HCT116 (cell line): ENCODE data around the gene CTTNBP2NL. TPM values are rescaled to one million over a fixed set of nuclear protein-coding genes. Genes with fewer than 3 reads are reported as not detected.

Experiments used
- ATAC-seq: fragments of 200-7000 bp; cut with Tn5 transposase; 2 replicates; pipeline ENCODE4 v1.9.1; 2020; ENCODE audit warnings: mild to moderate bottlenecking, moderate library complexity
- BruUV-seq: library from RNA; stranded (reverse); fragments of 400-500 nt; replicated peaks from 2 replicates; lab custom pipeline; 2021; lab: Mats Ljungman, UMichigan
- CTCF ChIA-PET: fragments of 300-600 bp; sonication (Branson Sonifier 250); formaldehyde crosslinking; loops from one replicate; lab custom pipeline; 2021; ENCODE audit warnings: antibody characterized with exemption; lab: Charles Lee
- POLR2A ChIA-PET: fragments of 300-600, 350-600 bp; sonication (Branson Sonifier 250); formaldehyde crosslinking; loops from one replicate; lab custom pipeline; 2021; ENCODE audit warnings: antibody characterized with exemption; lab: Charles Lee
- RAD21 ChIA-PET, 2 experiments: fragments of 300-600 bp; sonication (Branson Sonifier 250); formaldehyde crosslinking; loops; one replicate each; lab custom pipeline; 2023; ENCODE audit warnings: low total read pairs in 2 of 2; ENCODE audit not compliant: uncharacterized antibody in 2 of 2, unreplicated experiment in 2 of 2, low non-redundant PET in 1 of 2; lab: Charles Lee
- DNase-seq: peaks from one replicate; pipeline ENCODE4 v3.0.0-alpha.2; 2010; ENCODE audit warnings: low read depth, low spot score
- H2AFZ ChIP-seq: fragments of 200-600 bp; shearing (Covaris generic), sonication (generic); 2 replicates; pipeline ENCODE4 v1.6.1; 2017; ENCODE audit warnings: low read depth, mixed run types, mixed read lengths, antibody characterized with exemption, low read length; ENCODE audit not compliant: poor library complexity, severe bottlenecking
- H3K27ac ChIP-seq: 2 replicates; pipeline ENCODE4 v1.5.1; 2012; ENCODE audit warnings: low read depth, low read length
- H3K27me3 ChIP-seq: fragments of 200-600 bp; sonication (generic); 2 replicates; pipeline ENCODE4 v1.6.1; 2016; ENCODE audit warnings: mixed run types, low read length, mixed read lengths; ENCODE audit not compliant: insufficient read depth
- H3K36me3 ChIP-seq, 2 experiments: fragments of 200-500 bp in 1 of 2; fragments of 200-600 bp in 1 of 2; sonication (Bioruptor generic) in 1 of 2; sonication (generic) in 1 of 2; 2 replicates each; pipeline versions ENCODE4 v1.5.1 to v1.6.1; 2014 to 2016; ENCODE audit warnings: low read length in 2 of 2, inconsistent platforms in 1 of 2, mixed read lengths in 1 of 2, mixed run types in 1 of 2; ENCODE audit not compliant: insufficient read depth in 2 of 2, control insufficient read depth in 1 of 2
- H3K4me1 ChIP-seq, 2 experiments: fragments of 200-600 bp in 1 of 2; sonication (generic) in 1 of 2; 2 replicates each; pipeline versions ENCODE4 v1.5.1 to v1.6.1; 2012 to 2017; ENCODE audit warnings: low read length in 2 of 2, inconsistent platforms in 1 of 2, mild to moderate bottlenecking in 1 of 2, mixed read lengths in 1 of 2, mixed run types in 1 of 2, moderate library complexity in 1 of 2; ENCODE audit not compliant: insufficient read depth in 2 of 2, control insufficient read depth in 1 of 2
- H3K4me2 ChIP-seq: fragments of 200-600 bp; sonication (generic); 2 replicates; pipeline ENCODE4 v1.6.1; 2017; ENCODE audit warnings: mixed run types, low read length, mixed read lengths
- H3K4me3 ChIP-seq, 2 experiments: fragments of 200-600 bp in 1 of 2; sonication (generic) in 1 of 2; replicated peaks in 1 of 2; 2 replicates each; pipeline ENCODE4 v1.5.1; 2011 to 2016; ENCODE audit warnings: low read length in 2 of 2, control low read depth in 1 of 2, low read depth in 1 of 2, mild to moderate bottlenecking in 1 of 2, mixed read lengths in 1 of 2, mixed run types in 1 of 2
- H3K79me2 ChIP-seq: fragments of 200-600 bp; sonication (generic); 2 replicates; pipeline ENCODE4 v1.6.1; 2017; ENCODE audit warnings: mild to moderate bottlenecking, mixed run types, low read length, moderate library complexity, mixed read lengths; ENCODE audit not compliant: insufficient read depth
- H3K9ac ChIP-seq: fragments of 200-600 bp; sonication (generic); 2 replicates; pipeline ENCODE4 v1.6.1; 2016; ENCODE audit warnings: low read length, mixed read lengths
- H3K9me2 ChIP-seq: fragments of 200-600 bp; sonication (generic), shearing (Covaris generic); 2 replicates; pipeline ENCODE4 v1.6.1; 2017; ENCODE audit warnings: mixed run types, mild to moderate bottlenecking, moderate library complexity; ENCODE audit not compliant: insufficient read depth
- H3K9me3 ChIP-seq, 2 experiments: fragments of 200-500 bp in 1 of 2; fragments of 200-600 bp in 1 of 2; sonication (Bioruptor generic) in 1 of 2; sonication (generic) in 1 of 2; 2 replicates each; pipeline ENCODE4 v1.6.1; 2014 to 2017; ENCODE audit warnings: low read length in 2 of 2, mixed read lengths in 2 of 2, inconsistent platforms in 1 of 2, low read depth in 1 of 2, mild to moderate bottlenecking in 1 of 2, mixed run types in 1 of 2, moderate library complexity in 1 of 2; ENCODE audit not compliant: control insufficient read depth in 1 of 2, insufficient read depth in 1 of 2
- H4K20me1 ChIP-seq: fragments of 200-600 bp; sonication (generic), shearing (Covaris generic); 2 replicates; pipeline ENCODE4 v1.6.1; 2017; ENCODE audit warnings: mixed run types, mild to moderate bottlenecking, moderate library complexity; ENCODE audit not compliant: insufficient read depth
- ATF3 ChIP-seq: IDR thresholded peaks from 2 replicates; pipeline ENCODE4 v1.6.1; 2012
- CBX3 ChIP-seq: IDR thresholded peaks from 2 replicates; pipeline ENCODE4 v1.6.1; 2012; ENCODE audit warnings: low read depth
- EZH2 ChIP-seq: fragments of 200-600 bp; sonication (generic); IDR thresholded peaks from 2 replicates; pipeline ENCODE4 v1.6.1; 2017; ENCODE audit warnings: antibody characterized with exemption, mixed run types
- EZH2phosphoT487 ChIP-seq: fragments of 200-600 bp; IDR thresholded peaks from 2 replicates; pipeline ENCODE4 v1.6.1; 2018; ENCODE audit warnings: antibody characterized with exemption, borderline replicate concordance
- MAX ChIP-seq: IDR thresholded peaks from 2 replicates; pipeline ENCODE4 v1.6.1; 2012
- POLR2A ChIP-seq: IDR thresholded peaks from 2 replicates; pipeline ENCODE4 v1.7.0; 2011; ENCODE audit warnings: borderline replicate concordance; ENCODE audit not compliant: insufficient read depth, insufficient read length; ENCODE audit errors: extremely low read depth
- YY1 ChIP-seq: IDR thresholded peaks from 2 replicates; pipeline ENCODE4 v1.6.1; 2011; ENCODE audit warnings: low read length, low read depth, moderate library complexity, mild to moderate bottlenecking; ENCODE audit not compliant: insufficient replicate concordance; ENCODE audit errors: extremely low read depth
- ZFX ChIP-seq: fragments of 450-650 bp; IDR thresholded peaks from 2 replicates; pipeline ENCODE4 v1.6.1; 2017
- ZNF274 ChIP-seq: fragments of 200-500 bp; sonication (Bioruptor generic); IDR thresholded peaks from 2 replicates; pipeline ENCODE4 v1.6.1; 2014; ENCODE audit warnings: mild to moderate bottlenecking, low read depth, low read length, inconsistent platforms
- intact Hi-C: fragments of 100-400 bp; cut with micrococcal nuclease; formaldehyde crosslinking; loops from 2 replicates; pipeline ENCODE4 v1.10.0; 2022
- total RNA-seq: library from RNA; stranded (reverse); gene quantifications from one replicate; pipeline ENCODE4 v1.2.1, GENCODE V29; 2021; ENCODE audit not compliant: unreplicated experiment
- TF ChIP-seq, protein P1 (sequence below), 3 experiments: fragments of 200-600 bp in 1 of 3; sonication (generic) in 1 of 3; IDR thresholded peaks in 2 of 3; conservative IDR thresholded peaks in 1 of 3; 2 replicates each; pipeline ENCODE4 v1.5.1; 2012 to 2017; ENCODE audit warnings: low read depth in 2 of 3, low read length in 2 of 3, antibody characterized with exemption in 1 of 3, borderline replicate concordance in 1 of 3, control low read depth in 1 of 3, mild to moderate bottlenecking in 1 of 3, mixed read lengths in 1 of 3, mixed run types in 1 of 3, moderate library complexity in 1 of 3; ENCODE audit not compliant: insufficient read depth in 1 of 3

Gene CTTNBP2NL
- total RNA-seq, 1 experiment from 2014 or later = 18.0 TPM

DNA sequence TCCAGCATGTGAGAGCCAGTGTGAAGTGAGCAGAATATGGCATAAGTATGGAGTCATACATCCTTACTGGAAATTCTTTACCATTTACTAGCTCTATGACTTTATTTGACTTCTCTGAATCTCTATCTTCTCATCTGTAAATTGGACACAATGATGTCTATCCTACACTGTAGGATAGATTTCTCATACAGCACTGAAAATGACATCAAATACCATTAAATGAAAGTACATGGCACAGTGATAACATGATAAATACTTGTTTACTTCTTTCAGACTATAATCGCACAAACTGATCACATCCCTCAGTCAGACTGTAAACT, 1.3 kb upstream of the CTTNBP2NL start:
- BruUV-seq = no TSS peak
- POLR2A ChIA-PET = interaction anchor here (0.5 to 1.9 kb wide), 6 partner anchors 12 to 320 kb away, joined by 3 to 5 read pairs (median 4); partner anchors contain the start of genes MOV10, PPM1J and ST7L

GRCh38 chr1:112395256-112395820, 676 bp upstream of the CTTNBP2NL start:
- POLR2A ChIA-PET = interaction anchor here (0.6 to 1.0 kb wide), 4 partner anchors 12 to 327 kb away, joined by 3 to 4 read pairs (median 3); no protein-coding TSS in a partner anchor
- no peaks in the 10 kb centered on the region for H3K36me3 ChIP-seq
- intact Hi-C loops = loop anchor here (1.0 kb wide), 1 partner anchor 71 kb away; no protein-coding TSS in a partner anchor
- peak overlapping the region; percentile 60 to 98 for H3K4me3 ChIP-seq
- H2AFZ ChIP-seq = peak overlapping the region; percentile 23
- H3K9me2 ChIP-seq = no peaks in the 10 kb centered on the region
- RAD21 ChIA-PET = no interaction called here
- CTCF ChIA-PET = interaction anchor here (1.0 to 1.5 kb wide), 2 partner anchors 219 to 409 kb away, joined by 3 to 4 read pairs; no protein-coding TSS in a partner anchor
- H3K9me3 ChIP-seq = no peaks in the 10 kb centered on the region
- TF ChIP-seq YY1 = no peak
- TF ChIP-seq CBX3 = no peak
- TF ChIP-seq ZFX = no peak
- TF ChIP-seq, protein P1, sequence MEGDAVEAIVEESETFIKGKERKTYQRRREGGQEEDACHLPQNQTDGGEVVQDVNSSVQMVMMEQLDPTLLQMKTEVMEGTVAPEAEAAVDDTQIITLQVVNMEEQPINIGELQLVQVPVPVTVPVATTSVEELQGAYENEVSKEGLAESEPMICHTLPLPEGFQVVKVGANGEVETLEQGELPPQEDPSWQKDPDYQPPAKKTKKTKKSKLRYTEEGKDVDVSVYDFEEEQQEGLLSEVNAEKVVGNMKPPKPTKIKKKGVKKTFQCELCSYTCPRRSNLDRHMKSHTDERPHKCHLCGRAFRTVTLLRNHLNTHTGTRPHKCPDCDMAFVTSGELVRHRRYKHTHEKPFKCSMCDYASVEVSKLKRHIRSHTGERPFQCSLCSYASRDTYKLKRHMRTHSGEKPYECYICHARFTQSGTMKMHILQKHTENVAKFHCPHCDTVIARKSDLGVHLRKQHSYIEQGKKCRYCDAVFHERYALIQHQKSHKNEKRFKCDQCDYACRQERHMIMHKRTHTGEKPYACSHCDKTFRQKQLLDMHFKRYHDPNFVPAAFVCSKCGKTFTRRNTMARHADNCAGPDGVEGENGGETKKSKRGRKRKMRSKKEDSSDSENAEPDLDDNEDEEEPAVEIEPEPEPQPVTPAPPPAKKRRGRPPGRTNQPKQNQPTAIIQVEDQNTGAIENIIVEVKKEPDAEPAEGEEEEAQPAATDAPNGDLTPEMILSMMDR (IDR thresholded peaks at IDR 0.05 in 2 of 3, conservative IDR thresholded peaks at IDR 0.05 in 1 of 3; ENCODE audit: borderline replicate concordance in 1 of 3, insufficient read depth in 1 of 3, low read depth in 2 of 3, low read length in 2 of 3) = no peak
- TF ChIP-seq ATF3 = no peak
- TF ChIP-seq EZH2phosphoT487 = no peak
- no peak for TF ChIP-seq ZNF274
- H3K4me1 ChIP-seq = peaks cover 19 to 44% of the 10 kb centered on the region in 2 experiments
- peaks cover 34% of the 10 kb centered on the region for H3K79me2 ChIP-seq
- ATAC-seq (no peak), DNase-seq (no peak)
- H3K4me2 ChIP-seq = peak overlapping the region; percentile 86
- BruUV-seq = TSS peak; percentile 98
- no peaks in the 10 kb centered on the region for H4K20me1 ChIP-seq
- no peaks in the 10 kb centered on the region for H3K27me3 ChIP-seq
- H3K9ac ChIP-seq = peak overlapping the region; percentile 84
- H3K27ac ChIP-seq = peak overlapping the region; percentile 41

More for the DNA sequence above, 1.3 kb upstream of the CTTNBP2NL start:
- Histone ChIP-seq H3K4me3 (peak overlapping the region in 1 of 2 experiments; percentile 25; a peak in 1 of 4 replicates), H3K36me3 (no peaks in the 10 kb centered on the region), H3K27me3 (no peaks in the 10 kb centered on the region), H3K9ac (peak overlapping the region; percentile 46), H3K4me1 (peaks cover 21 to 51% of the 10 kb centered on the region in 2 experiments), H3K79me2 (peaks cover 29% of the 10 kb centered on the region), H3K9me3 (no peaks in the 10 kb centered on the region), H4K20me1 (no peaks in the 10 kb centered on the region), H2AFZ (no peak overlapping the region), H3K9me2 (no peaks in the 10 kb centered on the region), H3K4me2 (peak overlapping the region; percentile 86), H3K27ac (peak overlapping the region; percentile 14; the same call in 1 of the 2 replicates)
- no peak for TF ChIP-seq ZNF274
- no peak for TF ChIP-seq YY1
- no peak for TF ChIP-seq MAX
- TF ChIP-seq POLR2A = no peak
- TF ChIP-seq EZH2 = no peak
- intact Hi-C loops = loop anchor here (1.0 kb wide), 1 partner anchor 72 kb away; no protein-coding TSS in a partner anchor
- ChIA-PET RAD21 (no interaction called here), CTCF (interaction anchor here (0.7 to 1.5 kb wide), 4 partner anchors 39 to 552 kb away, joined by 3 to 5 read pairs (median 4); no protein-coding TSS in a partner anchor)
- no peak for DNase-seq
- no peak for ATAC-seq
